Left ventricle myocardium inferior (tissue), 1 donor: Measurements from ENCODE around the gene GPR183. TPM values are rescaled to one million over a fixed set of nuclear protein-coding genes. Genes with fewer than 3 reads are reported as not detected.

Experiments
- DNase-seq: peaks from one replicate; pipeline ENCODE4 v3.0.0-alpha.2; 2020
- H3K27ac ChIP-seq: fragments of 200-600 bp; replicated peaks from 2 replicates; pipeline ENCODE4 v1.8.0; 2021
- H3K27me3 ChIP-seq: fragments of 200-600 bp; 2 replicates; pipeline ENCODE4 v1.8.0; 2021; ENCODE audit warnings: low read depth
- H3K36me3 ChIP-seq: fragments of 200-600 bp; 2 replicates; pipeline ENCODE4 v1.8.0; 2021
- H3K4me1 ChIP-seq: fragments of 200-600 bp; 2 replicates; pipeline ENCODE4 v1.8.0; 2021
- H3K4me3 ChIP-seq: fragments of 200-600 bp; 2 replicates; pipeline ENCODE4 v1.8.0; 2021; ENCODE audit warnings: mild to moderate bottlenecking, moderate library complexity
- H3K9me3 ChIP-seq: fragments of 200-600 bp; replicated peaks from 2 replicates; pipeline ENCODE4 v1.8.0; 2021
- CTCF ChIP-seq: fragments of 200-600 bp; IDR thresholded peaks from 2 replicates; pipeline ENCODE4 v1.8.0; 2021; ENCODE audit warnings: antibody characterized with exemption, mild to moderate bottlenecking, borderline replicate concordance
- intact Hi-C: fragments of 100-400 bp; cut with micrococcal nuclease; formaldehyde crosslinking; loops from one replicate; pipeline ENCODE4 v1.11.0; 2022
- total RNA-seq: library from RNA; stranded (reverse); fragmentation: NEBNext Ultra II Directional; extraction: Animal tissue kit (Norgen Biotek cat#: 25700); gene quantifications from one replicate; pipeline ENCODE4 v1.2.1, GENCODE V29; 2021
- donor health status: DM: no; HTN: yes; CAD: no; lungs with severe emphysema.

Gene GPR183
- total RNA-seq, 1 donor from 2014 or later, result 1.7 TPM

DNA sequence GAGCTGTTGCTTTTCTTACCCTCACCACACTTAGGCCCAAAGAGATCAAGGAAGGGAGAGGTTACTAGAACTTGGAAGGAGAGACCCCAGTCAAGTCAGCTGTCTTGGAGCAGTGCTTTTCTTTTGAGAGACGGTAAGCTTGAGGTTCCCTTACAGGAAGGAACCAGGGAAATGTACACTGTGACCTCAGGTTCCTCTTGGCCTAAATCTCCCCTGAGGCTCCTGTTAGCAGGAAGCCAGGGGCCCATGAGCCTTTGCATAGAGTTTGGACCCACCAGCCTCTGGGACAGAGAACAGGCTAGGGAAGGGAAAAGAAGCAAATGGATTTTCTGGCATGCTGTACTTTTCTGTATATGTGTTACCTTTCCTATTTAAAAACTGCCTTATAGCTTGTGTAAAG is 43.1 kb downstream of the GPR183 start:
- intact Hi-C loops, result no loop called here
- Histone ChIP-seq H3K4me3 (no peak overlapping the region), H3K27ac (no peak overlapping the region), H3K9me3 (no peaks in the 10 kb centered on the region), H3K36me3 (no peaks in the 10 kb centered on the region), H3K27me3 (no peaks in the 10 kb centered on the region), H3K4me1 (peaks cover 24% of the 10 kb centered on the region)
- no peak for TF ChIP-seq CTCF
- no peak for DNase-seq

DNA sequence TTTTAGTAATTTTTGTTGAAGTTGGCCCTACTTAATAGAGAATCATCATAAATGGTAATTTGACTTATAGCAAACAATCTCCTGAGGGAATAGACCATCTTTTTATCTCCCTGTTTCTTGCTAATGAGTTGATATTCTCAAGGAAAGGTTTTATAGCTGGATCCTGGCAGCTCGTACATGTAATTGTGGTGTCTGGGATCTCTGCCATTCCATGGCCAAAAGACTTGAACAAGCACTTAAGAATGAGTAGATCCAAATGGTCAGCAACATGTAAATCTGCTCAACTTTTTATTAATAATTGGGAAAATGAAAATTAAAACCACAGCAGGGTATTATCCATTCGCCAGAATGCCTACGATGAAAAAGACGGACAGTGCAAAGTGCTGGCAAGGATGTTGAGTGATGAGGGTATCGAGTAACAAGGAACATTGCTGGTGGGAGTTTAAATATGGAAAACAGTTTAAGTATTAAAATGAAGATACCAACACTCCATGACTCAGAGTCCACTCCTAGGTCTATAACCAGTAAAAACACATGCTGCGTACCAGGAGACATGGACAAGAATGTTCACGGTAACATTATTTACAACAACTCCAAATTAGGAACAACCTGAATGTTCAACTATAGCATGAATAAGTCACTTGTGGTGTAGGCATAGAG is 43.9 kb downstream of the GPR183 start:
- no peaks in the 10 kb centered on the region for H3K9me3 ChIP-seq
- no peaks in the 10 kb centered on the region for H3K36me3 ChIP-seq
- intact Hi-C loops, result no loop called here
- no peak overlapping the region for H3K4me3 ChIP-seq
- no peaks in the 10 kb centered on the region for H3K27me3 ChIP-seq
- no peak for DNase-seq
- TF ChIP-seq CTCF, result no peak
- no peak overlapping the region for H3K27ac ChIP-seq
- H3K4me1 ChIP-seq, result peaks cover 24% of the 10 kb centered on the region

- Histone ChIP-seq H3K9me3 (no peaks in the 10 kb centered on the region), H3K27me3 (no peaks in the 10 kb centered on the region), H3K4me1 (peaks cover 40% of the 10 kb centered on the region), H3K27ac (no peak overlapping the region), H3K4me3 (no peak overlapping the region), H3K36me3 (no peaks in the 10 kb centered on the region)
- no peak for DNase-seq
- no peak for TF ChIP-seq CTCF
- intact Hi-C loops, result no loop called here
Measured at GRCh38 chr13:99261059-99261458, 46.1 kb downstream of the GPR183 start.

DNA sequence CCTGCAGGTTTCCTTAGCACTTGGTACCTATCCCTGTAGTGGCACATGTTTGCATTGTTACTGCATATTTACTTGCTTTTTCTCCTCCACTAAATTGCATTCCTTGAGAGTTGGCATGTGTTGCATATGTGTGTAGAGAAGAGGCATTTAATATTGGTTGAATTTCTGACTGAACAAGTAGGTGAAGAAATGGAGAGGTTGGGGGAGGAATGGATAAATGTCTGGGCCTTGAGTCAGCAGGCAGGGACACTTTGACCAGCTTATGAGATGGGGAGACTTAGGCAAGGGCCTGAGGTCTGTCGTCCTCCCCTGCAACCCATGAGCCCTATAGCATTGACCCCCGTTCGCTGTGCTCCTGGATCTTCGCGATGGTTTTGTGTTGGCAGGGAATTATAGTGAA is 47.0 kb downstream of the GPR183 start:
- Histone ChIP-seq H3K36me3 (peaks cover 5% of the 10 kb centered on the region), H3K27me3 (no peaks in the 10 kb centered on the region), H3K4me1 (peaks cover 42% of the 10 kb centered on the region), H3K9me3 (no peaks in the 10 kb centered on the region), H3K4me3 (no peak overlapping the region), H3K27ac (no peak overlapping the region)
- intact Hi-C loops, result no loop called here
- no peak for DNase-seq
- TF ChIP-seq CTCF, result no peak

GRCh38 chr13:99258946-99259345 is 48.3 kb downstream of the GPR183 start:
- no peaks in the 10 kb centered on the region for H3K9me3 ChIP-seq
- intact Hi-C loops, result no loop called here
- H3K4me3 ChIP-seq, result no peak overlapping the region
- no peak overlapping the region for H3K27ac ChIP-seq
- H3K36me3 ChIP-seq, result peaks cover 14% of the 10 kb centered on the region
- TF ChIP-seq CTCF, result no peak
- H3K27me3 ChIP-seq, result no peaks in the 10 kb centered on the region
- DNase-seq, result no peak
- H3K4me1 ChIP-seq, result peaks cover 34% of the 10 kb centered on the region
